DOHH2 (cell line): ENCODE results near the gene HDAC4.

ENCODE experiments used
- EZH2phosphoT487 ChIP-seq: fragments of 200-600 bp; sonication (generic); IDR thresholded peaks from 2 replicates; pipeline ENCODE4 v1.6.1; 2017; ENCODE audit warnings: borderline replicate concordance, mild to moderate bottlenecking, antibody characterized with exemption, low read length, moderate library complexity, mixed read lengths
- TF ChIP-seq, protein P1 (sequence below): fragments of 200-600 bp; sonication (generic); IDR thresholded peaks from one replicate; pipeline ENCODE4 v1.5.1; 2014; ENCODE audit warnings: antibody characterized with exemption, mild to moderate bottlenecking, low read depth, low read length; ENCODE audit not compliant: poor library complexity, severe bottlenecking

- TF ChIP-seq, protein P1, sequence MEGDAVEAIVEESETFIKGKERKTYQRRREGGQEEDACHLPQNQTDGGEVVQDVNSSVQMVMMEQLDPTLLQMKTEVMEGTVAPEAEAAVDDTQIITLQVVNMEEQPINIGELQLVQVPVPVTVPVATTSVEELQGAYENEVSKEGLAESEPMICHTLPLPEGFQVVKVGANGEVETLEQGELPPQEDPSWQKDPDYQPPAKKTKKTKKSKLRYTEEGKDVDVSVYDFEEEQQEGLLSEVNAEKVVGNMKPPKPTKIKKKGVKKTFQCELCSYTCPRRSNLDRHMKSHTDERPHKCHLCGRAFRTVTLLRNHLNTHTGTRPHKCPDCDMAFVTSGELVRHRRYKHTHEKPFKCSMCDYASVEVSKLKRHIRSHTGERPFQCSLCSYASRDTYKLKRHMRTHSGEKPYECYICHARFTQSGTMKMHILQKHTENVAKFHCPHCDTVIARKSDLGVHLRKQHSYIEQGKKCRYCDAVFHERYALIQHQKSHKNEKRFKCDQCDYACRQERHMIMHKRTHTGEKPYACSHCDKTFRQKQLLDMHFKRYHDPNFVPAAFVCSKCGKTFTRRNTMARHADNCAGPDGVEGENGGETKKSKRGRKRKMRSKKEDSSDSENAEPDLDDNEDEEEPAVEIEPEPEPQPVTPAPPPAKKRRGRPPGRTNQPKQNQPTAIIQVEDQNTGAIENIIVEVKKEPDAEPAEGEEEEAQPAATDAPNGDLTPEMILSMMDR: no peak
- no peak for TF ChIP-seq EZH2phosphoT487
Observed at GRCh38 chr2:239026711-239027361, 374.0 kb downstream of the HDAC4 start.
